ENCODE measurements around the gene CRK. TPM values are rescaled to one million over a fixed set of nuclear protein-coding genes. Genes with fewer than 3 reads are reported as not detected.
"Not testable (repeated sequence)": the region's sequence is repeated elsewhere in the genome, so short reads cannot be mapped to it uniquely, and the experiment has no call there.

Gene CRK
- total RNA-seq, 4 donors from 2014 or later = 33.8 to 59.3 (median 51.2) TPM

DNA sequence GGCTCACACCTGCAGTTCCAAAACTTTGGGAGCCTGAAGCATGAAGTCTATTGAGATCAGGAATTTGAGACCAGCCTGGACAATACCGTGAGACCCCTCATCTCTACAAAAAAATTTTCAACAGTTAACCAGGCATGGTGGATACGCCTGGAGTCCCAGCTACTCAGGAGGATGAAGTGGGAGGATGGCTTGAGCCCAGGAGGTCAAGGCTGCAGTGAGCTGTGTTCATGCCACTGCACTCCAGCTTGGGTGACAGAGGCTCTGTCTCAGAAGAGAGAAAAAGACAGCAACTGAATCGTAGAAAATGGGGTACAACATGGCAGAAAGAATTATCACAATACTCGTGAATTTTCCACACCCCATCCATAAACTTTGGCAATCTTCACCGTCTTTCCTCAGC lies 3.2 kb downstream of the CRK start:
- Histone ChIP-seq H3K4me1 (peaks cover 19 to 79% (median 29%) of the 10 kb centered on the region in 3 donors), H3K27ac (peak overlapping the region in 1 of 4 donors; percentile 99)
- intact Hi-C loops (cut with DNase I) = no loop called here

DNA sequence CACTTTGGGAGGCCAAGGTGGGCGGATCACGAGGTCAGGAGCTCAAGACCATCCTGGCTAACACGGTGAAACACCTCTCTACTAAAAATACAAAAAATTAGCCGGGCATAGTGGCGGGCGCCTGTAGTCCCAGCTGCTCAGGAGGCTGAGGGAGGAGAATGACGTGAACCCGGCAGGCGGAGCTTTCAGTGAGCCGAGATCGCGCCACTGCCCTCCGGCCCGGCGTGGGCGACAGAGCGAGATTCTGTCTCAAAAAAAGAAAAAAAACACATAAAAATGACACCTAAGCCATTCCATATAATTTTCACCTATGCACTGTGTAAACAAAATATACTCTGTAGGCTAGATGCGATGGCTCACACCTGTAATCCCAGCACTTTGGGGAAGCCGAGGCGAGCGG lies 5.8 kb downstream of the CRK start:
- H3K4me3 ChIP-seq; intact Hi-C loops (cut with DNase I); H3K27me3 ChIP-seq; H3K27ac ChIP-seq; H3K9me3 ChIP-seq; DNase-seq: not testable (repeated sequence)
- Histone ChIP-seq H3K36me3 (peaks cover 0 to 58% (median 0%) of the 10 kb centered on the region in 3 donors), H3K4me1 (peaks cover 14 to 96% (median 36%) of the 10 kb centered on the region in 3 donors)
- 94 to 98% methylated on average over 21 of the region's 21 CpGs for WGBS, 2 donors

More for the DNA sequence above, 3.2 kb downstream of the CRK start:
- 56 to 68% methylated on average over 5 of the region's 5 CpGs for WGBS, 2 donors
- DNase-seq = no peak
- Histone ChIP-seq H3K4me3 (no peak overlapping the region), H3K36me3 (peaks cover 0 to 55% (median 0%) of the 10 kb centered on the region in 3 donors), H3K27me3 (no peaks in the 10 kb centered on the region), H3K9me3 (no peaks in the 10 kb centered on the region)
- TF ChIP-seq POLR2A (IDR thresholded peaks at IDR 0.05) (no peak), CTCF (IDR thresholded peaks at IDR 0.05) (no peak)

GRCh38 chr17:1449412-1449967 lies 6.5 kb downstream of the CRK start:
- H3K36me3 ChIP-seq = peaks cover 0 to 58% (median 0%) of the 10 kb centered on the region in 3 donors
- TF ChIP-seq CTCF (IDR thresholded peaks at IDR 0.05) (no peak), POLR2A (IDR thresholded peaks at IDR 0.05) (no peak)
- no peak overlapping the region for H3K27ac ChIP-seq
- 82 to 89% methylated on average over 5 of the region's 5 CpGs for WGBS, 2 donors
- peaks cover 11 to 88% (median 34%) of the 10 kb centered on the region in 3 donors for H3K4me1 ChIP-seq
- intact Hi-C loops (cut with DNase I) = no loop called here
- DNase-seq = no peak
- H3K27me3 ChIP-seq = no peaks in the 10 kb centered on the region
- H3K9me3 ChIP-seq = no peaks in the 10 kb centered on the region
- no peak overlapping the region for H3K4me3 ChIP-seq

- peaks cover 0 to 73% (median 15%) of the 10 kb centered on the region in 3 donors for H3K4me1 ChIP-seq
- H3K27ac ChIP-seq = peak overlapping the region in 3 of 4 donors; percentile 25 to 49 (median 41)
- TF ChIP-seq POLR2A (IDR thresholded peaks at IDR 0.05) (no peak), CTCF (IDR thresholded peaks at IDR 0.05) (no peak)
- DNase-seq = no peak
- H3K27me3 ChIP-seq = no peaks in the 10 kb centered on the region
- H3K4me3 ChIP-seq = peak overlapping the region in 1 of 4 donors; percentile 7
- H3K36me3 ChIP-seq = peaks cover 0 to 49% (median 0%) of the 10 kb centered on the region in 3 donors
- H3K9me3 ChIP-seq = no peaks in the 10 kb centered on the region
- WGBS, 2 donors = 53 to 65% methylated on average over 7 of the region's 7 CpGs
- intact Hi-C loops (cut with DNase I) = no loop called here
Measured at GRCh38 chr17:1447052-1447451, 9.0 kb downstream of the CRK start.

DNA sequence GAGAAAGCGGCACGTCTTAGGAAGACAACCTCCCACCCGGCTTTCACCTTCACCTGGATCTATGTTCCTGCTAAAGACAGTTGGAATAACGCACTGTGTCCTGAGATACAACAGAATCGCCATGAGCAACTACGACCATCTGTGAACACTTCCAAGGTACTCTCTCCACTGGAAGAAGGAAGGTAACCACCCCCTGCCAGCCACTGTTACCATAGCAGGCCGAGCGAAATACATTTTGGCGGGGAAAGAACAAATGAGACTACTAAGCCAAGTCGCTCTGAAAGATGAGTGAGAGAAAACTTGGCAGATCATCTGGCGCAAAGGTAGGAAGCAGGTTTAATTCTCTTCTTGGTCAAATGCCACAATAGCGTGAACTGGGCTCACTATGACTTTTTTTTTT lies 9.8 kb downstream of the CRK start:
- WGBS, 2 donors = 71 to 72% methylated on average over 12 of the region's 12 CpGs
- intact Hi-C loops (cut with DNase I) = no loop called here
- peaks cover 0 to 64% (median 15%) of the 10 kb centered on the region in 3 donors for H3K4me1 ChIP-seq
- H3K27ac ChIP-seq = peak overlapping the region in 1 of 4 donors; percentile 13
- no peaks in the 10 kb centered on the region for H3K27me3 ChIP-seq
- TF ChIP-seq POLR2A (IDR thresholded peaks at IDR 0.05) = no peak
- TF ChIP-seq CTCF (IDR thresholded peaks at IDR 0.05) = no peak
- no peak overlapping the region for H3K4me3 ChIP-seq
- H3K36me3 ChIP-seq = peaks cover 0 to 45% (median 0%) of the 10 kb centered on the region in 3 donors
- H3K9me3 ChIP-seq = no peaks in the 10 kb centered on the region
- DNase-seq = no peak

DNA sequence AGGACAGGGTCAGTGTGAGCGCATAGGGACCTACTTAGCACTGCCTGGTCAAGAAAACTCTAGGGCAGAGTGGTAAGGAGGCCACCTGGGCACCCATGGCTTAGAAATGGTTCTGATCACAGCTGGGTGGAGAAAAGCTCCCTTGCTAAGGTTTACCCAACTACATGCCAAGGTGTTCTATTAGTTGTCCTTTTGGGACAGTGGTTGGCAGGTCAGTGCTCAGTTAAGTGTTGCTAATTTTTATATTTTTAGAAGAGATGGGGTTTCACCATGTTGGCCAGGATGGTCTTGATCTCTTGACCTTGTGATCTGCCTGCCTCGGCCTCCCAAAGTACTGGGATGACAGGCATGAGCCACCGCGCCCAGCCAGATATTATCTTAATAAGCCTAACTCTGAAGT lies 10.3 kb downstream of the CRK start:
- 95 to 100% methylated on average over 4 of the region's 4 CpGs for WGBS, 2 donors
- H3K27ac ChIP-seq = peak overlapping the region in 1 of 4 donors; percentile 13
- intact Hi-C loops (cut with DNase I); DNase-seq; H3K4me3 ChIP-seq; H3K27me3 ChIP-seq; H3K9me3 ChIP-seq: not testable (repeated sequence)
- peaks cover 0 to 63% (median 15%) of the 10 kb centered on the region in 3 donors for H3K4me1 ChIP-seq
- peaks cover 0 to 47% (median 0%) of the 10 kb centered on the region in 3 donors for H3K36me3 ChIP-seq

DNA sequence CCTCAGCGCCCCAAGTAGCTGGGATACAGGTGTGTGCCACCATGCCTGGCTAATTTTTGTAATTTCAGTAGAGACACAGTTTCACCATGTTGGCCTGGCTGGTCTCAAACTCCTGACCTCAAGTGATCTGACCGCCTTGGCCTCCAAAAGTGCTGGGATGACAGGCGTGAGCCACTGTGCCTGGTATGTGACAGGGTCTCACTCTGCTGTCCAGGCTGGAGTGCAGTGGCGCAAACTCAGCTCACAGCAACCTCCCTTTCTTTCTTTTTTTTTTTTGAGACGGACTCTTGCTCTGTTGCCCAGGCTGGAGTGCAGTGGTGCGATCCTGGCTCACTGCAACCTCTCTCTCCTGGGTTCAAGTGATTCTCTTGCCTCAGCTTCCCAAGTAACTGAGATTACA lies 13.3 kb downstream of the CRK start:
- H3K27ac ChIP-seq; DNase-seq; H3K27me3 ChIP-seq; intact Hi-C loops (cut with DNase I); H3K9me3 ChIP-seq; H3K4me3 ChIP-seq: not testable (repeated sequence)
- peaks cover 0 to 54% (median 12%) of the 10 kb centered on the region in 3 donors for H3K4me1 ChIP-seq
- 87 to 97% methylated on average over 4 to 6 of the region's 6 CpGs for WGBS, 2 donors
- H3K36me3 ChIP-seq = peaks cover 0 to 26% (median 0%) of the 10 kb centered on the region in 3 donors
